WERI-Rb-1 (cell line): ENCODE measurements around the gene BICD2.

Experiments used
- DNase-seq: peaks from one replicate; pipeline ENCODE4 v3.0.0-alpha.2; 2020
- H3K27ac ChIP-seq: fragments of 250-450 bp; sonication (Bioruptor Pico); 2 replicates; pipeline ENCODE4 v1.5.1; 2020; ENCODE audit warnings: mild to moderate bottlenecking, moderate library complexity
- H3K27me3 ChIP-seq: fragments of 250-450 bp; sonication (Bioruptor Pico); 2 replicates; pipeline ENCODE4 v1.5.1; 2021; ENCODE audit warnings: mild to moderate bottlenecking, low read depth, moderate library complexity; ENCODE audit not compliant: insufficient read depth, severe bottlenecking
- H3K36me3 ChIP-seq: fragments of 250-450 bp; sonication (Bioruptor Pico); 2 replicates; pipeline ENCODE4 v1.5.1; 2020; ENCODE audit warnings: mild to moderate bottlenecking, moderate library complexity
- H3K4me3 ChIP-seq: 2 replicates; pipeline ENCODE4 v1.5.1; 2011; ENCODE audit warnings: low read depth, mild to moderate bottlenecking, control low read depth, low read length
- H3K9me3 ChIP-seq: fragments of 250-450 bp; sonication (Bioruptor Pico); 2 replicates; pipeline ENCODE4 v1.5.1; 2021; ENCODE audit warnings: mild to moderate bottlenecking, moderate library complexity; ENCODE audit not compliant: severe bottlenecking
- TF ChIP-seq, protein P1 (sequence below): IDR thresholded peaks from 2 replicates; pipeline ENCODE4 v1.5.1; 2011; ENCODE audit warnings: low read depth, mild to moderate bottlenecking, control low read depth, inconsistent platforms, low read length

The BICD2 gene

DNA sequence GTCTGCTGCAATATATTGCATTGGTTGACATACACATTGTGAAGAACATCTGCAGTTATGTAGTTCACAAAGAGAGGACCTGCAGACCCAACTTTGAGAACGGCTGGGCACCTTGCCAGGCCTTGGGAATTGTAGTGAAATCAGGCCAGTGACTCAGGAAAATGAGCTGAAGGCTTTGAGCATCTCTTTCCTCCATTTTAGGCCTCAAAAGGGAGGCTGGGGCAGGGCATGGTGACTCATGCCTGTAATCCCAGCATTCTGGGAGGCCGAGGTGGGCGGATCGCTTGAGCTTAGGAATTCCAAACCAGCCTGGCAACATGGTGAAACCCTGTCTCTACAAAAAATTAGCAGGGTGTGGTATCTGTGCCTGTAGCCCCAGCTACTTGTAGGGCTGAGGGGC, 93.3 kb downstream of the BICD2 start:
- Histone ChIP-seq H3K27ac (no peak overlapping the region), H3K9me3 (no peaks in the 10 kb centered on the region), H3K36me3 (peaks cover 6% of the 10 kb centered on the region; the same call in 1 of the 2 replicates), H3K27me3 (no peaks in the 10 kb centered on the region), H3K4me3 (no peak overlapping the region)
- DNase-seq = no peak
- TF ChIP-seq, protein P1, sequence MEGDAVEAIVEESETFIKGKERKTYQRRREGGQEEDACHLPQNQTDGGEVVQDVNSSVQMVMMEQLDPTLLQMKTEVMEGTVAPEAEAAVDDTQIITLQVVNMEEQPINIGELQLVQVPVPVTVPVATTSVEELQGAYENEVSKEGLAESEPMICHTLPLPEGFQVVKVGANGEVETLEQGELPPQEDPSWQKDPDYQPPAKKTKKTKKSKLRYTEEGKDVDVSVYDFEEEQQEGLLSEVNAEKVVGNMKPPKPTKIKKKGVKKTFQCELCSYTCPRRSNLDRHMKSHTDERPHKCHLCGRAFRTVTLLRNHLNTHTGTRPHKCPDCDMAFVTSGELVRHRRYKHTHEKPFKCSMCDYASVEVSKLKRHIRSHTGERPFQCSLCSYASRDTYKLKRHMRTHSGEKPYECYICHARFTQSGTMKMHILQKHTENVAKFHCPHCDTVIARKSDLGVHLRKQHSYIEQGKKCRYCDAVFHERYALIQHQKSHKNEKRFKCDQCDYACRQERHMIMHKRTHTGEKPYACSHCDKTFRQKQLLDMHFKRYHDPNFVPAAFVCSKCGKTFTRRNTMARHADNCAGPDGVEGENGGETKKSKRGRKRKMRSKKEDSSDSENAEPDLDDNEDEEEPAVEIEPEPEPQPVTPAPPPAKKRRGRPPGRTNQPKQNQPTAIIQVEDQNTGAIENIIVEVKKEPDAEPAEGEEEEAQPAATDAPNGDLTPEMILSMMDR = no peak

DNA sequence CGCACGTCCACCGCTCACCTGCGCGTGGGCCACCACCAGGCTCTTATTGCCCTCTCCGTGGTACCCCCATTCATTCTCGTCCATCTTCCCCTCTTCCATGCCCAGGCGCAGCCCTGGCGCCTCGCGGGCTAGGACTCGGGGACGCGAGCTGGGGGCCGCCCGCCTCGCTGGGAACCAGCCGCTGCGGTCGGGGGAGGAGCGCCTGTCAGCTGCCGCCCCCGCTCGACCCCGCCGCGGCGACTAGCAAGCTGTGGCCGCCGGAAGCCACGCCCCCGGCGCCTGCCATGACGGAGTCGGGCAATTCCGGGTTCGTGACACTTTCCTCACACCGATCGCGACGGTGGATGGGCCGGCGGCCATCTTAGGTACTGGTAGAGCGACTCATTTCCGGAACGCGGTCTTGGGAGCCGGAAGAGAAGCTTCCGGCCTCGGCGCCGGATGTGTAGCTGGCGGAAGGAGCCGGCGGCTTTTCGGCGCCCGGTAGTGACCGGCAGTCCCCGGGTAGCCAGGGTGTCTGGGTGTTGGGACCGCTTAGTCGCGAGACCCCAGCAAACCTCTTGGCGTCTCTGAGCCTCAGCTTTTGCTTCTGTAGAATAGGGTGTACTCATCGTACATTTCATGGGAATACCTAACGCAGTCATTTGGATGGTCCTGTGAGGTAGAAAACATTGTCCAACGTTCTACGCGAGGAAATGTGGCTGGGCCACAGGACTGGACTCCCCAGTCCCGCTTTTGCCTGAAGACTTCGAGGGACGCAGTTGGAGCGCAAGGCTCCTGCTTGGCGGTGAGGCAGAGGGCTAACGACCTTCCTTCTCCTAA, 94.5 kb downstream of the BICD2 start, which contains the start of gene IPPK:
Gene IPPK, minus strand, starts transcription at position 242 of the 819 bp plus-strand sequence. Its CDS starts 143 bp downstream, at position 99.
- peaks cover 6% of the 10 kb centered on the region; the same call in 1 of the 2 replicates for H3K36me3 ChIP-seq
- TF ChIP-seq, protein P1 = no peak
- peak within 1 kb of the TSS; percentile 82 for H3K27ac ChIP-seq
- H3K27me3 ChIP-seq = no peaks in the 10 kb centered on the region
- DNase-seq = peak; percentile 98
- no peaks in the 10 kb centered on the region for H3K9me3 ChIP-seq
- peak within 1 kb of the TSS; percentile 98 for H3K4me3 ChIP-seq

DNA sequence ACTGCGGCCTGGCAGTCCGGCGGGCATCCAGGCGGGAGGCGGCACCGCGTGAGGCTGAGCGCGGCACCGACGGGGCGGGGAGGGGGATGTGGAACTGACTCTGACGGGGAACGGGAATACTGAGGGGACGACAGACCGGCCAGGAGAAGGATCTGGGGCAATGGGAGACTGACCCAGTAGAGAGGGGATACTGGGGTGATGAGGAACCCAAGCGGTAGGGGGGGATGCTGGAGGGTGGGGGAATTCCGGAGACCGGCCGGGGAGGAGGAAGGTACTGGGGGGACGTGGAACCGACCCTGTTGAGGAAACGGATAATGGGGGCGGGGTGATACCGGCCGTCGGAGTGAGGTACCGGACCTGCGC, 95.1 kb downstream of the BICD2 start:
- Histone ChIP-seq H3K36me3 (peaks cover 6% of the 10 kb centered on the region; the same call in 1 of the 2 replicates), H3K9me3 (no peaks in the 10 kb centered on the region), H3K27me3 (no peaks in the 10 kb centered on the region), H3K4me3 (peak overlapping the region; percentile 55), H3K27ac (peak overlapping the region; percentile 52)
- TF ChIP-seq, protein P1 = no peak
- peak; percentile 22 for DNase-seq

DNA sequence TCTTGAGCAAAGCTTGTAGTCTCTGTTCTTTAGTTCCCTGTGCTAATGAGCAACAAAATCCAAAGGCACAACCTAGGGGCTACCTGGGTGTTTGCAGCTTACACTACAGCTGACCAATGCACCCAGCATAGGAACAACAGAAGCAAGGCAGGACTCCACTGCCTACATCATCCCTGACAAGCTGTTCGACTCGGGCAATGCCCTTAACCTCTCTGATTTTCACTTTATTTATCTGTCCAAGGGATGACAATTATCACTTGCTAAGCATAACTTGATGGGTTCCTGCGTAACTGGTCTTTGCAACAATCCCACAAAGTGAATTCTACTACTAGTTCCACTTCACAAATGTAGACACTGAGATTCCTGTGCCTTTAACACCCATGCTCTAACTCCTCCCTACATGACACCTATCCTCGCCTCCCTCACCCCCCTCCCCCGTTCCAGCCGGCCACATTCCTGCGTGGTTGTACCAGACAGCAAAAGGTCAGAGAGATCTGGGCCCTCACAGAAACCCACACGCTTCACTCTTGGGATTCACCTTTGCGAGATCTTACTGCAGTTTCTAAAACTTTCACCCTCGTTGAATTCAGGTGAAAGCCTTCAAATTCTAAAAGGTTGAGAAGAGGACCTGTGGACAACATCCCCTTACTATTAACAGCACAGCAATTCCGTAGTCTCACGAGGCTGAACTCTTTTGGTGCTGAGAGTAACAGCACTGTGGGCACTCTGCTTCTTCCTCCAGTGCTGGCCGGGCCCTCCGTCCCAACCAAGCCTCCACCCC, 95.7 kb downstream of the BICD2 start:
- peak overlapping the region; percentile 55 for H3K4me3 ChIP-seq
- no peaks in the 10 kb centered on the region for H3K9me3 ChIP-seq
- peaks cover 6% of the 10 kb centered on the region; the same call in 1 of the 2 replicates for H3K36me3 ChIP-seq
- DNase-seq = peak; percentile 30
- TF ChIP-seq, protein P1 = no peak
- no peak overlapping the region; the same call in 1 of the 2 replicates for H3K27ac ChIP-seq
- H3K27me3 ChIP-seq = no peaks in the 10 kb centered on the region

DNA sequence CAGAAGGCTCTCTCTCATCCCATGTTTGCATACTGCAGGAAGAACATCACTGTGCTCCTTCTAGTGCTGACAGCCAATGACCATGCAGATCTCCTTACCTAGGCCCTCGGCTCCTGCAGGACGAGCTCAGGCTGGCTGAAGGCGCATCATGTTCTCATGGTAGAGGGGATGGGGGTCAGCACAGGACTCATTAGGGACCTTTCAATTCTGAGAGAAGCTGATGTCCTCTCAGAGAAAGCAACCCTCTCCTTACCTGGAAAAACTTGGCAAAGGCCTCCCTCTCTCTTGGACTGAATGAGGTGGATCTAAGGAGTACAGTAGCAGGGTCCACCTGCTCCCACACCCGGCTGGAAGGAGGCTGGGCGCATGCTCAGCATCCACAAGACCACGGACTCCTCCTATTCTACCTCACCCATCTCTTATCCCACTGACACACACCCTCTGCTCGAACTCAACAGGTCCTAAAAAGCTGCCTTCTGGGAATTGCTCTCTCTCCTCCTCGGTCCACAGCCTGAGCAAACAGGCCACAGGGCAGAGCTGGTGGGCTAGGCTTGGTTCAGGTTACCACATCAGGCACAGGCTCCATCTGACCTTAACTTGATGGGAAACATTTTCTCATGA, 97.6 kb downstream of the BICD2 start:
- Histone ChIP-seq H3K27ac (no peak overlapping the region), H3K4me3 (no peak overlapping the region), H3K36me3 (peaks cover 6% of the 10 kb centered on the region; the same call in 1 of the 2 replicates), H3K27me3 (no peaks in the 10 kb centered on the region), H3K9me3 (no peaks in the 10 kb centered on the region)
- TF ChIP-seq, protein P1 = no peak
- DNase-seq = no peak
